ENCODE measurements around the gene ECHS1. TPM values are rescaled to one million over a fixed set of nuclear protein-coding genes. Genes with fewer than 3 reads are reported as not detected.

ECHS1 gene
- total and polyA plus RNA-seq, 2 of the 8 experiments (the other 6 are each of a cell fraction or from before 2014, with no cell fraction given) = 41.7 to 101 TPM

DNA sequence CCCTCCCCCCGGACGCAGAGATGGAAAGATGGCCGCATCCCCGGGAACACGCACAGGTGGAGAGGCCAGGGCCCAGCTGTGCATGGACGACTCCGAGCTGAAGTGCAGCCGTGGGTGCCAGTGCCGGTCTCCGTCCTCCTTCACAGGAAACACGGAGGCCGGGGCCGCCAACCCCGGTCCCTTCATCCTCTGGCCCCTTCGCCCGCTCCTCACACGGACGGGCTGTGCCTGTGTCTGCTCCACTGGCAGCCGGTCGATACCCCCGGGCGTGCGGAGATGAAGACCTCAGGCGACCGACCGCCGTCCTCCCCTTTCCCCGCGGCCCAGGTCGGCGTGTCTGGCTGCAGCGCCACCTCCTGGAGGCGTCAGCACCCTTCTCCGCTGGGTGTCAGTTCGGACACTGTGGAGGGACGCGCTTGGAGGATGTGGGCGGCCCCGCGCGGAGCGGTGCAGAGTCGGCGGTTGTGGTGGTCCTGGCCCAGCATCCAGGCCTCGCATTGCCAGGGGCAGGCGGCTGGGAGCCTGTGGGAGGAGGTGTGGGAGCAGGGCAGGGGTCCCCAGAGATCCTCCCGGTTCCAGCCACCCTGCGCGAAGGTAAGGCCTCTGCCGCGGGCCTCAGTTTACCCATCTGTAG, 54.5 kb downstream of the ECHS1 start (continued):
- peak; percentile 84 for TF ChIP-seq BACH1 (IDR thresholded peaks at IDR 0.05; ENCODE audit: low read length)
- no peak for TF ChIP-seq CTBP2 (IDR thresholded peaks at IDR 0.05; ENCODE audit: borderline replicate concordance, insufficient read depth, insufficient read length, low read length)
- no peak for TF ChIP-seq TEAD4 (IDR thresholded peaks at IDR 0.05; ENCODE audit: low read depth, low read length)
- TF ChIP-seq CHD2 (IDR thresholded peaks at IDR 0.05; ENCODE audit: low read length) = no peak
- peak; percentile 88 for TF ChIP-seq TBP (IDR thresholded peaks at IDR 0.05; ENCODE audit: low read depth, low read length)
- TF ChIP-seq SIRT6 (IDR thresholded peaks at IDR 0.05; ENCODE audit: low read length) = no peak
- TF ChIP-seq BRCA1 (IDR thresholded peaks at IDR 0.05; ENCODE audit: low read depth, low read length) = no peak
- no peak for TF ChIP-seq POLR2AphosphoS5 (IDR thresholded peaks at IDR 0.05; ENCODE audit: low read depth, low read length)
- no peak for TF ChIP-seq FOSL1 (IDR thresholded peaks at IDR 0.05; ENCODE audit: insufficient read depth, low read depth, low read length)
- TF ChIP-seq, protein P1, sequence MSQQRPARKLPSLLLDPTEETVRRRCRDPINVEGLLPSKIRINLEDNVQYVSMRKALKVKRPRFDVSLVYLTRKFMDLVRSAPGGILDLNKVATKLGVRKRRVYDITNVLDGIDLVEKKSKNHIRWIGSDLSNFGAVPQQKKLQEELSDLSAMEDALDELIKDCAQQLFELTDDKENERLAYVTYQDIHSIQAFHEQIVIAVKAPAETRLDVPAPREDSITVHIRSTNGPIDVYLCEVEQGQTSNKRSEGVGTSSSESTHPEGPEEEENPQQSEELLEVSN (IDR thresholded peaks at IDR 0.05) = no peak
- TF ChIP-seq ASH2L (IDR thresholded peaks at IDR 0.05; ENCODE audit: low read length) = peak; percentile 36
- no peak for TF ChIP-seq CBX8 (IDR thresholded peaks at IDR 0.05; ENCODE audit: borderline replicate concordance, low read depth, low read length)
- peak; percentile 60; the same call in 1 of the 2 replicates for TF ChIP-seq PHF8 (conservative IDR thresholded peaks at IDR 0.05; ENCODE audit: low read depth, low read length)
- no peak for TF ChIP-seq SRF (IDR thresholded peaks at IDR 0.05; ENCODE audit: low read depth, low read length)
- no peak for TF ChIP-seq ATF2 (IDR thresholded peaks at IDR 0.05; ENCODE audit: low read length)
- TF ChIP-seq KDM5A (IDR thresholded peaks at IDR 0.05; ENCODE audit: low read length) = no peak
- TF ChIP-seq BCL11A (IDR thresholded peaks at IDR 0.05; ENCODE audit: low read depth in 2 of 2, low read length in 2 of 2) = no peak
- no peak for TF ChIP-seq SP4 (IDR thresholded peaks at IDR 0.05; ENCODE audit: low read length)
- no peak for TF ChIP-seq HDAC6 (IDR thresholded peaks at IDR 0.05; ENCODE audit: low read depth, low read length)
- no peak for TF ChIP-seq MAFK (IDR thresholded peaks at IDR 0.05; ENCODE audit: low read depth, low read length)
- TF ChIP-seq EZH2 (IDR thresholded peaks at IDR 0.05; ENCODE audit: low read depth, low read length, severe bottlenecking) = no peak
- TF ChIP-seq EGR1 (IDR thresholded peaks at IDR 0.05; ENCODE audit: borderline replicate concordance, low read depth, low read length) = no peak
- no peak for TF ChIP-seq CEBPB (IDR thresholded peaks at IDR 0.05; ENCODE audit: low read depth, low read length)
